ENCODE results near the gene TRIP10. TPM values are rescaled to one million over a fixed set of nuclear protein-coding genes. Genes with fewer than 3 reads are reported as not detected.
A peak's percentile ranks its signal among the peaks of the same experiment; 100 is the strongest.

The TRIP10 gene
- total and polyA plus RNA-seq, 2 of the 13 experiments (the other 11 are each of a cell fraction or from before 2014, with no cell fraction given) = 32.5 to 33.2 TPM

GRCh38 chr19:6752256-6753177 lies 13.0 kb downstream of the TRIP10 start (continued):
- TF ChIP-seq MAFK (conservative IDR thresholded peaks at IDR 0.05 in 1 of 2, IDR thresholded peaks at IDR 0.05 in 1 of 2; ENCODE audit: low read length in 2 of 2) (no peak), USF2 (IDR thresholded peaks at IDR 0.05; ENCODE audit: low read depth, low read length) (peak; percentile 78), USF2 (CRISPR knock-in tag; IDR thresholded peaks at IDR 0.05; ENCODE audit: borderline replicate concordance) (peak; percentile 84), HNRNPH1 (optimal IDR thresholded peaks at IDR 0.05; ENCODE audit: low read depth, low read length) (no peak), RXRB (CRISPR knock-in tag; IDR thresholded peaks at IDR 0.05; ENCODE audit: borderline replicate concordance) (no peak), DNMT3B (CRISPR knock-in tag; conservative IDR thresholded peaks at IDR 0.05) (no peak), YEATS4 (CRISPR knock-in tag; IDR thresholded peaks at IDR 0.05; ENCODE audit: borderline replicate concordance) (peak; percentile 39), MEF2D (CRISPR knock-in tag; IDR thresholded peaks at IDR 0.05) (peak; percentile 51; the same call in 1 of the 2 replicates), ZNF335 (CRISPR knock-in tag; IDR thresholded peaks at IDR 0.05) (no peak; the same call in 1 of the 2 replicates), SALL1 (CRISPR knock-in tag; IDR thresholded peaks at IDR 0.05) (peak; percentile 62; the same call in 1 of the 2 replicates), POLR2A (IDR thresholded peaks at IDR 0.05; ENCODE audit: insufficient read depth in 1 of 2, low read depth in 2 of 2, low read length in 2 of 2) (peak; percentile 20 to 64; a peak in 2 of 4 replicates), PAXIP1 (CRISPR knock-in tag; conservative IDR thresholded peaks at IDR 0.05) (peak; percentile 91), ZNF275 (CRISPR knock-in tag; IDR thresholded peaks at IDR 0.05; ENCODE audit: borderline replicate concordance) (no peak; the same call in 1 of the 2 replicates), HMGXB3 (CRISPR knock-in tag; IDR thresholded peaks at IDR 0.05; ENCODE audit: borderline replicate concordance) (peak; percentile 84), ZNF777 (CRISPR knock-in tag; IDR thresholded peaks at IDR 0.05) (no peak; the same call in 1 of the 2 replicates), TBX3 (IDR thresholded peaks at IDR 0.05; ENCODE audit: borderline replicate concordance) (no peak), RBAK (CRISPR knock-in tag; IDR thresholded peaks at IDR 0.05) (no peak)

All from HepG2 (cell line).